Mesendoderm (in vitro differentiated cells): ENCODE results near the gene DYRK1A.

ENCODE experiments used
- DNase-seq: peaks from one replicate; pipeline ENCODE4 v3.0.0; 2013
- H2AK5ac ChIP-seq: 2 replicates; pipeline ENCODE4 v1.6.1; 2013; ENCODE audit warnings: low read length, inconsistent platforms
- H2BK120ac ChIP-seq: 2 replicates; pipeline ENCODE4 v1.6.1; 2013; ENCODE audit warnings: low read depth, mild to moderate bottlenecking, low read length, moderate library complexity, mixed read lengths
- H2BK15ac ChIP-seq: replicated peaks from 2 replicates; pipeline ENCODE4 v1.6.1; 2013; ENCODE audit warnings: low read depth, mild to moderate bottlenecking, moderate library complexity
- H2BK5ac ChIP-seq: 2 replicates; pipeline ENCODE4 v1.6.1; 2013; ENCODE audit warnings: low read length, inconsistent platforms
- H3K18ac ChIP-seq: 2 replicates; pipeline ENCODE4 v1.6.1; 2013; ENCODE audit warnings: mild to moderate bottlenecking, low read length, mixed read lengths
- H3K23ac ChIP-seq: one replicate; pipeline ENCODE4 v1.6.1; 2013; ENCODE audit warnings: low read length
- H3K27ac ChIP-seq: 2 replicates; pipeline ENCODE4 v1.5.1; 2013; ENCODE audit warnings: low read depth, mild to moderate bottlenecking, inconsistent platforms, low read length, moderate library complexity
- H3K27me3 ChIP-seq: 2 replicates; pipeline ENCODE4 v1.6.1; 2013; ENCODE audit warnings: low read length, control low read depth, mild to moderate bottlenecking, inconsistent platforms; ENCODE audit not compliant: insufficient read depth, poor library complexity
- H3K36me3 ChIP-seq: 2 replicates; pipeline ENCODE4 v1.6.1; 2013; ENCODE audit warnings: low read length, inconsistent platforms; ENCODE audit not compliant: control insufficient read depth, insufficient read depth
- H3K4ac ChIP-seq: one replicate; pipeline ENCODE4 v1.6.1; 2013; ENCODE audit warnings: low read depth, mild to moderate bottlenecking, low read length, moderate library complexity
- H3K4me1 ChIP-seq: 2 replicates; pipeline ENCODE4 v1.6.1; 2013; ENCODE audit warnings: low read depth, low read length, inconsistent platforms; ENCODE audit not compliant: control insufficient read depth
- H3K4me2 ChIP-seq: 2 replicates; pipeline ENCODE4 v1.6.1; 2013; ENCODE audit warnings: low read length
- H3K4me3 ChIP-seq: 2 replicates; pipeline ENCODE4 v1.5.1; 2013; ENCODE audit warnings: mild to moderate bottlenecking, low read length
- H3K56ac ChIP-seq: one replicate; pipeline ENCODE4 v1.6.1; 2013; ENCODE audit warnings: low read length
- H3K79me1 ChIP-seq: 2 replicates; pipeline ENCODE4 v1.6.1; 2013; ENCODE audit warnings: low read length, inconsistent platforms
- H3K79me2 ChIP-seq: 2 replicates; pipeline ENCODE4 v1.6.1; 2013; ENCODE audit warnings: mild to moderate bottlenecking, low read length; ENCODE audit not compliant: control insufficient read depth, insufficient read depth
- H3K9ac ChIP-seq: 2 replicates; pipeline ENCODE4 v1.6.1; 2013; ENCODE audit warnings: low read length, inconsistent platforms
- H4K5ac ChIP-seq: one replicate; pipeline ENCODE4 v1.6.1; 2013; ENCODE audit warnings: low read length
- H4K8ac ChIP-seq: one replicate; pipeline ENCODE4 v1.6.1; 2013; ENCODE audit warnings: low read depth, mild to moderate bottlenecking, control low read depth, low read length, moderate library complexity
- WGBS: extraction: QIAGEN DNeasy Blood & Tissue Kit; methylation state at CpG from one replicate; pipeline ENCODE4 v1.1.7; 2013; ENCODE audit warnings: low lambda C conversion rate, missing lambda C conversion rate; ENCODE audit not compliant: insufficient coverage; ENCODE audit errors: extremely low coverage; 5-methylcytosine and 5-hydroxymethylcytosine counted together

The DYRK1A gene

GRCh38 chr21:37391666-37392065, 25.1 kb downstream of the DYRK1A start:
- H3K36me3 ChIP-seq = no peaks in the 10 kb centered on the region

GRCh38 chr21:37392441-37392840, 25.9 kb downstream of the DYRK1A start:
- H3K27ac ChIP-seq = no peak overlapping the region
- H3K4me2 ChIP-seq = no peak overlapping the region
- WGBS = no CpG with 5 or more reads among the region's 4 CpGs
- H3K9ac ChIP-seq = no peak overlapping the region
- H3K36me3 ChIP-seq = no peaks in the 10 kb centered on the region
- H3K27me3 ChIP-seq = no peaks in the 10 kb centered on the region
- peaks cover 16% of the 10 kb centered on the region for H3K79me1 ChIP-seq
- H3K79me2 ChIP-seq = peaks cover 91% of the 10 kb centered on the region
- H3K4me1 ChIP-seq = peaks cover 8% of the 10 kb centered on the region
- H2BK120ac ChIP-seq = no peak overlapping the region
- no peak for DNase-seq
- no peak overlapping the region for H2BK15ac ChIP-seq
- H3K56ac ChIP-seq = no peak overlapping the region
- no peak overlapping the region for H3K4me3 ChIP-seq
- H2AK5ac ChIP-seq = no peak overlapping the region
- no peak overlapping the region for H4K5ac ChIP-seq
- no peak overlapping the region for H3K4ac ChIP-seq
- no peak overlapping the region for H4K8ac ChIP-seq
- no peak overlapping the region for H3K23ac ChIP-seq
- no peak overlapping the region for H2BK5ac ChIP-seq
- H3K18ac ChIP-seq = no peak overlapping the region

More at GRCh38 chr21:37391666-37392065, 25.1 kb downstream of the DYRK1A start:
- Histone ChIP-seq H3K27ac (no peak overlapping the region), H3K23ac (no peak overlapping the region), H3K4ac (no peak overlapping the region), H2BK120ac (no peak overlapping the region), H3K56ac (no peak overlapping the region), H4K5ac (no peak overlapping the region), H2AK5ac (no peak overlapping the region), H3K9ac (no peak overlapping the region), H4K8ac (no peak overlapping the region), H3K18ac (no peak overlapping the region), H2BK15ac (no peak overlapping the region), H3K4me3 (no peak overlapping the region), H3K4me1 (peaks cover 8% of the 10 kb centered on the region), H3K79me2 (peaks cover 90% of the 10 kb centered on the region), H3K4me2 (no peak overlapping the region), H3K27me3 (no peaks in the 10 kb centered on the region), H2BK5ac (no peak overlapping the region), H3K79me1 (peaks cover 15% of the 10 kb centered on the region)
- DNase-seq = no peak
- no CpG with 5 or more reads among the region's 3 CpGs for WGBS

GRCh38 chr21:37393030-37393429, 26.5 kb downstream of the DYRK1A start:
- H2AK5ac ChIP-seq = no peak overlapping the region
- no peak for DNase-seq

GRCh38 chr21:37393786-37394185, 27.2 kb downstream of the DYRK1A start:
- H3K79me2 ChIP-seq = peaks cover 91% of the 10 kb centered on the region
- H4K5ac ChIP-seq = no peak overlapping the region
- no peak overlapping the region for H3K9ac ChIP-seq
- H3K36me3 ChIP-seq = no peaks in the 10 kb centered on the region
- peaks cover 18% of the 10 kb centered on the region for H3K79me1 ChIP-seq
- H3K27me3 ChIP-seq = no peaks in the 10 kb centered on the region
- H3K4ac ChIP-seq = no peak overlapping the region
- H3K27ac ChIP-seq = no peak overlapping the region
- H3K23ac ChIP-seq = no peak overlapping the region
- H3K4me3 ChIP-seq = no peak overlapping the region
- no peak for DNase-seq
- H2BK5ac ChIP-seq = no peak overlapping the region
- H3K4me1 ChIP-seq = peaks cover 8% of the 10 kb centered on the region
- H2BK120ac ChIP-seq = no peak overlapping the region
- H3K4me2 ChIP-seq = no peak overlapping the region
- H2AK5ac ChIP-seq = no peak overlapping the region
- H2BK15ac ChIP-seq = no peak overlapping the region
- H4K8ac ChIP-seq = no peak overlapping the region
- no peak overlapping the region for H3K18ac ChIP-seq
- H3K56ac ChIP-seq = no peak overlapping the region
- no CpG with 5 or more reads among the region's 3 CpGs for WGBS

More at GRCh38 chr21:37393030-37393429, 26.5 kb downstream of the DYRK1A start:
- H4K5ac ChIP-seq = no peak overlapping the region
- no peak overlapping the region for H3K23ac ChIP-seq
- H2BK120ac ChIP-seq = no peak overlapping the region
- peaks cover 90% of the 10 kb centered on the region for H3K79me2 ChIP-seq
- H3K4me3 ChIP-seq = no peak overlapping the region
- H3K79me1 ChIP-seq = peaks cover 18% of the 10 kb centered on the region
- no peak overlapping the region for H3K9ac ChIP-seq
- no peak overlapping the region for H4K8ac ChIP-seq
- no peak overlapping the region for H2BK5ac ChIP-seq
- H3K4ac ChIP-seq = no peak overlapping the region
- H3K27me3 ChIP-seq = no peaks in the 10 kb centered on the region
- H3K56ac ChIP-seq = no peak overlapping the region
- H2BK15ac ChIP-seq = no peak overlapping the region
- no peaks in the 10 kb centered on the region for H3K36me3 ChIP-seq
- H3K4me2 ChIP-seq = no peak overlapping the region
- WGBS = no CpG with 5 or more reads among the region's 2 CpGs
- H3K27ac ChIP-seq = no peak overlapping the region
- peaks cover 8% of the 10 kb centered on the region for H3K4me1 ChIP-seq
- H3K18ac ChIP-seq = no peak overlapping the region

GRCh38 chr21:37395961-37396360, 29.4 kb downstream of the DYRK1A start:
- Histone ChIP-seq H3K9ac (no peak overlapping the region), H4K8ac (no peak overlapping the region), H2BK15ac (no peak overlapping the region), H2BK5ac (no peak overlapping the region), H3K56ac (no peak overlapping the region), H3K23ac (no peak overlapping the region), H3K4me3 (no peak overlapping the region), H3K27me3 (no peaks in the 10 kb centered on the region), H2BK120ac (no peak overlapping the region), H3K4me2 (no peak overlapping the region), H3K79me1 (peaks cover 23% of the 10 kb centered on the region), H2AK5ac (no peak overlapping the region), H3K36me3 (no peaks in the 10 kb centered on the region), H4K5ac (no peak overlapping the region), H3K27ac (no peak overlapping the region), H3K4ac (no peak overlapping the region), H3K79me2 (peaks cover 92% of the 10 kb centered on the region), H3K4me1 (peaks cover 8% of the 10 kb centered on the region), H3K18ac (no peak overlapping the region)
- DNase-seq = no peak
- no CpG with 5 or more reads among the region's 2 CpGs for WGBS

GRCh38 chr21:37396855-37397254, 30.3 kb downstream of the DYRK1A start:
- no peak overlapping the region for H3K4ac ChIP-seq
- no peak overlapping the region for H2BK15ac ChIP-seq
- no peak overlapping the region for H4K8ac ChIP-seq
- H3K79me1 ChIP-seq = peaks cover 21% of the 10 kb centered on the region
- no peak overlapping the region for H4K5ac ChIP-seq
- H2AK5ac ChIP-seq = no peak overlapping the region
- H3K36me3 ChIP-seq = no peaks in the 10 kb centered on the region
- H3K23ac ChIP-seq = no peak overlapping the region
- H3K4me3 ChIP-seq = no peak overlapping the region
- no peaks in the 10 kb centered on the region for H3K27me3 ChIP-seq
- no peak overlapping the region for H2BK120ac ChIP-seq
- H3K27ac ChIP-seq = no peak overlapping the region
- H2BK5ac ChIP-seq = no peak overlapping the region
- H3K9ac ChIP-seq = no peak overlapping the region
- H3K18ac ChIP-seq = no peak overlapping the region
- no CpG with 5 or more reads among the region's 6 CpGs for WGBS
- H3K4me1 ChIP-seq = peaks cover 8% of the 10 kb centered on the region
- no peak overlapping the region for H3K56ac ChIP-seq
- H3K4me2 ChIP-seq = no peak overlapping the region
- peaks cover 89% of the 10 kb centered on the region for H3K79me2 ChIP-seq
- no peak for DNase-seq
